ENCODE measurements around the gene POFUT2. TPM values are rescaled to one million over a fixed set of nuclear protein-coding genes. Genes with fewer than 3 reads are reported as not detected.

POFUT2 gene
- polyA plus RNA-seq, 1 donor from 2014 or later: 25.4 TPM

DNA sequence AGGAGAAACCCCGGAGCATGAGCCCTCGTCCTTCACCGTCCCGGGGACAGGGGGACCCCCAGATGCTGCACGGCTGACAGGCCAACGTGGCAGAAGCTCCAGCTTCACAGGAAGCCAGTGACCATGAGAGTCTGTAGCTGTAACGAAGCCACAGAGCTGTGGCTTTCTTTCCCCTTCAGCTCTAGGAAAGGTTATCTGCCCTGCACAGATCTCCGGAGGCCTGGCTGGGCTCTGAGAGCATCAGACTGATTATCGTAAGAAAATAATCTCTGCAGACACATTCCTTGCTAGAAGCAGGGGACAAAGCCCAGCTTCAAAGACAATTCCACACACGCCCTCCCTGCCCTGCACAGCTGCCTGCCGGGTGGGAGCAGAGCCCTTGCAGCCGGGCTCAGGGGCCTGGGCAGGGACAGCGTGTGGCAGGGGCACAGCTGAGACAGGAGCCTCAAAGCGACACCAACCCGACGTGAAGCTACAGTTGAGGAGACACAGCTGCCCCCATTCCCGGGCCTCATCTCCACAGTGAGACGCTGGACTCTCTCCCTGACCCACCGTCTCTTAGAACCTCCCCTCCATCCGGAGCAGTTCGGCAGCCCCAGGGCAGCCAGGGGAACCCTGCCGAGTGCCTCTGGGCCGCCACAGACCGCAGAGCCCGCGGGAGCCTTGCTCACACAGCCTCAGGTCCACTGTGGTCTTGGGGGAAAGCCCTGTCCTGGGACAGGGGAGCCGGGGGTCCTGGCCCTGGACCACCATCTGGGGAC lies 30.6 kb downstream of the POFUT2 start:
- no peak overlapping the region for H3K4me2 ChIP-seq (ENCODE audit: low read length)
- H3K4me3 ChIP-seq (ENCODE audit: low read length): no peak overlapping the region
- no peaks in the 10 kb centered on the region for H3K9me2 ChIP-seq (ENCODE audit: insufficient read depth, low read length)
- no peak for TF ChIP-seq SMC3 (conservative IDR thresholded peaks at IDR 0.05; ENCODE audit: poor library complexity)
- no peaks in the 10 kb centered on the region for H3K79me2 ChIP-seq (replicated peaks; ENCODE audit: insufficient read depth, low read length)
- no peaks in the 10 kb centered on the region for H3K27me3 ChIP-seq (ENCODE audit: insufficient read depth, low read depth, low read length)
- no peak overlapping the region for H3K27ac ChIP-seq (ENCODE audit: low read length)
- H3F3A ChIP-seq (ENCODE audit: insufficient read depth, low read length, poor library complexity, severe bottlenecking): no peaks in the 10 kb centered on the region
- no peaks in the 10 kb centered on the region for H4K20me1 ChIP-seq (ENCODE audit: insufficient read depth)
- H3K36me3 ChIP-seq (ENCODE audit: insufficient read depth, low read length): no peaks in the 10 kb centered on the region
- no peaks in the 10 kb centered on the region for H3K9me3 ChIP-seq (ENCODE audit: low read length)
- H2AFZ ChIP-seq (ENCODE audit: low read depth, low read length): no peak overlapping the region
- no peak overlapping the region for H3K9ac ChIP-seq (ENCODE audit: low read length)

DNA sequence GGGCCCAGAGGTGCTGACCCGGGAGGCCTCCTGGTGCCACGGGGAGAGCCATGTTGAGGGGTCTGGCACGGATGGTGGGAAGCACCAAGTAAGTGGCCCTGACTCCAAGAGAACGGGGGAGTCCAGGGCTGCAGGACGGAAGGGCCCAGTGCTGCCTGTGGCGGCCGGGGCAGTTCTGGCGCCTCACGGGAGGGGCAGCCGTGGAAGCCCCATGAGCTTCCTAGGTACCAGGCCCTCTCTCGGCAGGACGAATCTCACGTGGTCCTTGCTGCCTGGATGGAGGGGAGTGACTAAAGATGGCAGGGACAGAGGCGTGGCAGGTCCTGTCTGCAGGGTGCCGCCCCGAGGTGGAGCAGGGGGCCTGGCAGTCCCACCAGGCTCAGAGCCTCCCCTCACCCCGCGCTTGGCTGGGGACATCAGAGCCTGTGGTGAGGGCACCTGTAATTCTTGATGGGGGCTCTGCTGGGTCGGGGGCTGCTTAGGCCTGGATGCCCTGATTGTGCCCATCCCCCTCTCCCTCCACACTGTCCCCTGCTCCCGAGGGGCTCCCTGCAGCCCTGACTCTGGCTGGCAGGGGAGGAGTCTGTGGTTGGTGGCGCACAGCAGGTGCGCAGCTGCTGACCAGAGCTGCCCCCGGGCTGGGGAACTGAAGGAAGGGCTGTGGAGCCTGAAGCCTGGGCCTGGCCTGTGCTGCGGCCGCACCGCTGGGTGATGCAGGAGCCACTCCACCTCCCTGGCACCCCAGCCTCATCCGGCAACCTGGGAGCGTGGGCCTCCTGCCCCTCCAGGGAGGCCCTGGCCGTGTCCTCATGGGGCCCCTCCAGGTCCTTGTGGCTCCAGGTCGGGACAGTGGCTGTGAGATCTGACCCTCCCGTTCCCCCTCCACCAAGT lies 31.4 kb downstream of the POFUT2 start:
- no peak overlapping the region for H3K4me3 ChIP-seq (ENCODE audit: low read length)
- H2AFZ ChIP-seq (ENCODE audit: low read depth, low read length): no peak overlapping the region
- TF ChIP-seq EP300 (conservative IDR thresholded peaks at IDR 0.05; ENCODE audit: poor library complexity, severe bottlenecking) (no peak), TAF1 (IDR thresholded peaks at IDR 0.05; ENCODE audit: low read depth) (no peak), EZH2 (IDR thresholded peaks at IDR 0.05; ENCODE audit: borderline replicate concordance, insufficient read depth, low read length, poor library complexity, severe bottlenecking) (no peak), MXI1 (conservative IDR thresholded peaks at IDR 0.05; ENCODE audit: poor library complexity, severe bottlenecking) (no peak), SMC3 (conservative IDR thresholded peaks at IDR 0.05; ENCODE audit: poor library complexity) (no peak), RAD21 (conservative IDR thresholded peaks at IDR 0.05) (no peak), POLR2AphosphoS5 (IDR thresholded peaks at IDR 0.05) (no peak)
- TF ChIP-seq, protein P1, sequence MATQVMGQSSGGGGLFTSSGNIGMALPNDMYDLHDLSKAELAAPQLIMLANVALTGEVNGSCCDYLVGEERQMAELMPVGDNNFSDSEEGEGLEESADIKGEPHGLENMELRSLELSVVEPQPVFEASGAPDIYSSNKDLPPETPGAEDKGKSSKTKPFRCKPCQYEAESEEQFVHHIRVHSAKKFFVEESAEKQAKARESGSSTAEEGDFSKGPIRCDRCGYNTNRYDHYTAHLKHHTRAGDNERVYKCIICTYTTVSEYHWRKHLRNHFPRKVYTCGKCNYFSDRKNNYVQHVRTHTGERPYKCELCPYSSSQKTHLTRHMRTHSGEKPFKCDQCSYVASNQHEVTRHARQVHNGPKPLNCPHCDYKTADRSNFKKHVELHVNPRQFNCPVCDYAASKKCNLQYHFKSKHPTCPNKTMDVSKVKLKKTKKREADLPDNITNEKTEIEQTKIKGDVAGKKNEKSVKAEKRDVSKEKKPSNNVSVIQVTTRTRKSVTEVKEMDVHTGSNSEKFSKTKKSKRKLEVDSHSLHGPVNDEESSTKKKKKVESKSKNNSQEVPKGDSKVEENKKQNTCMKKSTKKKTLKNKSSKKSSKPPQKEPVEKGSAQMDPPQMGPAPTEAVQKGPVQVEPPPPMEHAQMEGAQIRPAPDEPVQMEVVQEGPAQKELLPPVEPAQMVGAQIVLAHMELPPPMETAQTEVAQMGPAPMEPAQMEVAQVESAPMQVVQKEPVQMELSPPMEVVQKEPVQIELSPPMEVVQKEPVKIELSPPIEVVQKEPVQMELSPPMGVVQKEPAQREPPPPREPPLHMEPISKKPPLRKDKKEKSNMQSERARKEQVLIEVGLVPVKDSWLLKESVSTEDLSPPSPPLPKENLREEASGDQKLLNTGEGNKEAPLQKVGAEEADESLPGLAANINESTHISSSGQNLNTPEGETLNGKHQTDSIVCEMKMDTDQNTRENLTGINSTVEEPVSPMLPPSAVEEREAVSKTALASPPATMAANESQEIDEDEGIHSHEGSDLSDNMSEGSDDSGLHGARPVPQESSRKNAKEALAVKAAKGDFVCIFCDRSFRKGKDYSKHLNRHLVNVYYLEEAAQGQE (IDR thresholded peaks at IDR 0.05; ENCODE audit: borderline replicate concordance): no peak
- TF ChIP-seq, protein P2, sequence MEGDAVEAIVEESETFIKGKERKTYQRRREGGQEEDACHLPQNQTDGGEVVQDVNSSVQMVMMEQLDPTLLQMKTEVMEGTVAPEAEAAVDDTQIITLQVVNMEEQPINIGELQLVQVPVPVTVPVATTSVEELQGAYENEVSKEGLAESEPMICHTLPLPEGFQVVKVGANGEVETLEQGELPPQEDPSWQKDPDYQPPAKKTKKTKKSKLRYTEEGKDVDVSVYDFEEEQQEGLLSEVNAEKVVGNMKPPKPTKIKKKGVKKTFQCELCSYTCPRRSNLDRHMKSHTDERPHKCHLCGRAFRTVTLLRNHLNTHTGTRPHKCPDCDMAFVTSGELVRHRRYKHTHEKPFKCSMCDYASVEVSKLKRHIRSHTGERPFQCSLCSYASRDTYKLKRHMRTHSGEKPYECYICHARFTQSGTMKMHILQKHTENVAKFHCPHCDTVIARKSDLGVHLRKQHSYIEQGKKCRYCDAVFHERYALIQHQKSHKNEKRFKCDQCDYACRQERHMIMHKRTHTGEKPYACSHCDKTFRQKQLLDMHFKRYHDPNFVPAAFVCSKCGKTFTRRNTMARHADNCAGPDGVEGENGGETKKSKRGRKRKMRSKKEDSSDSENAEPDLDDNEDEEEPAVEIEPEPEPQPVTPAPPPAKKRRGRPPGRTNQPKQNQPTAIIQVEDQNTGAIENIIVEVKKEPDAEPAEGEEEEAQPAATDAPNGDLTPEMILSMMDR (IDR thresholded peaks at IDR 0.05; ENCODE audit: poor library complexity, severe bottlenecking): no peak
- H3K36me3 ChIP-seq (ENCODE audit: insufficient read depth, low read length): no peaks in the 10 kb centered on the region
- H4K20me1 ChIP-seq (ENCODE audit: insufficient read depth): no peaks in the 10 kb centered on the region
- no peaks in the 10 kb centered on the region for H3K9me2 ChIP-seq (ENCODE audit: insufficient read depth, low read length)
- H3K4me2 ChIP-seq (ENCODE audit: low read length): no peak overlapping the region
- no peaks in the 10 kb centered on the region for H3K9me3 ChIP-seq (ENCODE audit: low read length)
- H3K27me3 ChIP-seq (ENCODE audit: insufficient read depth, low read depth, low read length): no peaks in the 10 kb centered on the region
- no peak overlapping the region for H3K27ac ChIP-seq (ENCODE audit: low read length)
- H3F3A ChIP-seq (ENCODE audit: insufficient read depth, low read length, poor library complexity, severe bottlenecking): no peaks in the 10 kb centered on the region
- no peak overlapping the region for H3K9ac ChIP-seq (ENCODE audit: low read length)
- no peaks in the 10 kb centered on the region for H3K79me2 ChIP-seq (replicated peaks; ENCODE audit: insufficient read depth, low read length)
